Measurements from ENCODE around the gene FBXL7.

- TF ChIP-seq CTCF (IDR thresholded peaks at IDR 0.05), result no peak
- no peak for TF ChIP-seq POLR2A (IDR thresholded peaks at IDR 0.05)
- no peak for TF ChIP-seq EP300 (IDR thresholded peaks at IDR 0.05)
Observed at GRCh38 chr5:15679161-15679560, 179.2 kb downstream of the FBXL7 start.
